ENCODE results near the gene SERINC5. TPM values are rescaled to one million over a fixed set of nuclear protein-coding genes. Genes with fewer than 3 reads are reported as not detected.

SERINC5 gene
- total RNA-seq, 1 donor from 2014 or later = 21.4 TPM

GRCh38 chr5:80149161-80149609 is 106.7 kb downstream of the SERINC5 start:
- Histone ChIP-seq H3K36me3 (ENCODE audit: control insufficient read depth in 3 of 3, insufficient read depth in 3 of 3, low read length in 3 of 3) (peaks cover 0 to 7% (median 4%) of the 10 kb centered on the region in 3 donors), H3K9me3 (ENCODE audit: control insufficient read depth in 3 of 3, low read length in 3 of 3) (no peaks in the 10 kb centered on the region), H3K4me1 (ENCODE audit: control insufficient read depth in 3 of 3, insufficient read depth in 3 of 3, low read length in 3 of 3) (peaks cover 0 to 9% (median 2%) of the 10 kb centered on the region in 3 donors)

GRCh38 chr5:80147119-80147815 is 108.6 kb downstream of the SERINC5 start:
- Histone ChIP-seq H3K27me3 (ENCODE audit: control insufficient read depth in 3 of 3, insufficient read depth in 3 of 3, low read length in 3 of 3) (no peaks in the 10 kb centered on the region), H3K4me3 (ENCODE audit: low read length in 3 of 3) (no peak overlapping the region), H3K27ac (ENCODE audit: low read depth, low read length) (no peak overlapping the region), H3K9ac (ENCODE audit: low read depth in 1 of 3, low read length in 3 of 3) (no peak overlapping the region), H3K36me3 (ENCODE audit: control insufficient read depth in 3 of 3, insufficient read depth in 3 of 3, low read length in 3 of 3) (peaks cover 0 to 7% (median 6%) of the 10 kb centered on the region in 3 donors), H3K4me1 (ENCODE audit: control insufficient read depth in 3 of 3, insufficient read depth in 3 of 3, low read length in 3 of 3) (peaks cover 0 to 12% (median 0%) of the 10 kb centered on the region in 3 donors), H3K9me3 (ENCODE audit: control insufficient read depth in 3 of 3, low read length in 3 of 3) (no peaks in the 10 kb centered on the region)

More at GRCh38 chr5:80149161-80149609, 106.7 kb downstream of the SERINC5 start:
- Histone ChIP-seq H3K9ac (ENCODE audit: low read depth in 1 of 3, low read length in 3 of 3) (no peak overlapping the region), H3K27ac (ENCODE audit: low read depth, low read length) (no peak overlapping the region), H3K4me3 (ENCODE audit: low read length in 3 of 3) (no peak overlapping the region), H3K27me3 (ENCODE audit: control insufficient read depth in 3 of 3, insufficient read depth in 3 of 3, low read length in 3 of 3) (no peaks in the 10 kb centered on the region)

GRCh38 chr5:80146046-80146445 is 109.8 kb downstream of the SERINC5 start:
- Histone ChIP-seq H3K9me3 (ENCODE audit: control insufficient read depth in 3 of 3, low read length in 3 of 3) (no peaks in the 10 kb centered on the region), H3K9ac (ENCODE audit: low read depth in 1 of 3, low read length in 3 of 3) (no peak overlapping the region), H3K4me3 (ENCODE audit: low read length in 3 of 3) (no peak overlapping the region), H3K27me3 (ENCODE audit: control insufficient read depth in 3 of 3, insufficient read depth in 3 of 3, low read length in 3 of 3) (no peaks in the 10 kb centered on the region), H3K36me3 (ENCODE audit: control insufficient read depth in 3 of 3, insufficient read depth in 3 of 3, low read length in 3 of 3) (peaks cover 0 to 7% (median 6%) of the 10 kb centered on the region in 3 donors), H3K27ac (ENCODE audit: low read depth, low read length) (no peak overlapping the region), H3K4me1 (ENCODE audit: control insufficient read depth in 3 of 3, insufficient read depth in 3 of 3, low read length in 3 of 3) (peaks cover 10 to 24% (median 12%) of the 10 kb centered on the region in 3 donors)

GRCh38 chr5:80143491-80143890 is 112.4 kb downstream of the SERINC5 start:
- H3K27me3 ChIP-seq (ENCODE audit: control insufficient read depth in 3 of 3, insufficient read depth in 3 of 3, low read length in 3 of 3) = no peaks in the 10 kb centered on the region
- no peak overlapping the region for H3K27ac ChIP-seq (ENCODE audit: low read depth, low read length)
- H3K9ac ChIP-seq (ENCODE audit: low read depth in 1 of 3, low read length in 3 of 3) = no peak overlapping the region
- H3K9me3 ChIP-seq (ENCODE audit: control insufficient read depth in 3 of 3, low read length in 3 of 3) = no peaks in the 10 kb centered on the region
- H3K36me3 ChIP-seq (ENCODE audit: control insufficient read depth in 3 of 3, insufficient read depth in 3 of 3, low read length in 3 of 3) = peaks cover 0 to 4% (median 4%) of the 10 kb centered on the region in 3 donors
- peaks cover 14 to 27% (median 18%) of the 10 kb centered on the region in 3 donors for H3K4me1 ChIP-seq (ENCODE audit: control insufficient read depth in 3 of 3, insufficient read depth in 3 of 3, low read length in 3 of 3)
- no peak overlapping the region for H3K4me3 ChIP-seq (ENCODE audit: low read length in 3 of 3)

GRCh38 chr5:80142996-80143395 is 112.9 kb downstream of the SERINC5 start:
- peaks cover 14 to 27% (median 18%) of the 10 kb centered on the region in 3 donors for H3K4me1 ChIP-seq (ENCODE audit: control insufficient read depth in 3 of 3, insufficient read depth in 3 of 3, low read length in 3 of 3)
- H3K9me3 ChIP-seq (ENCODE audit: control insufficient read depth in 3 of 3, low read length in 3 of 3) = no peaks in the 10 kb centered on the region
- no peaks in the 10 kb centered on the region for H3K27me3 ChIP-seq (ENCODE audit: control insufficient read depth in 3 of 3, insufficient read depth in 3 of 3, low read length in 3 of 3)
- no peak overlapping the region for H3K9ac ChIP-seq (ENCODE audit: low read depth in 1 of 3, low read length in 3 of 3)
- H3K27ac ChIP-seq (ENCODE audit: low read depth, low read length) = no peak overlapping the region
- H3K36me3 ChIP-seq (ENCODE audit: control insufficient read depth in 3 of 3, insufficient read depth in 3 of 3, low read length in 3 of 3) = peaks cover 0 to 4% (median 4%) of the 10 kb centered on the region in 3 donors
- H3K4me3 ChIP-seq (ENCODE audit: low read length in 3 of 3) = no peak overlapping the region

- peaks cover 0 to 4% (median 0%) of the 10 kb centered on the region in 3 donors for H3K36me3 ChIP-seq (ENCODE audit: control insufficient read depth in 3 of 3, insufficient read depth in 3 of 3, low read length in 3 of 3)
- H3K4me3 ChIP-seq (ENCODE audit: low read length in 3 of 3) = peak overlapping the region; percentile 23 to 27 (median 23)
Measured at GRCh38 chr5:80141681-80142080, 114.2 kb downstream of the SERINC5 start.

GRCh38 chr5:80141147-80141671 is 114.6 kb downstream of the SERINC5 start:
- Histone ChIP-seq H3K9me3 (ENCODE audit: control insufficient read depth in 3 of 3, low read length in 3 of 3) (no peaks in the 10 kb centered on the region), H3K4me1 (ENCODE audit: control insufficient read depth in 3 of 3, insufficient read depth in 3 of 3, low read length in 3 of 3) (peaks cover 14 to 24% (median 18%) of the 10 kb centered on the region in 3 donors), H3K4me3 (ENCODE audit: low read length in 3 of 3) (peak overlapping the region; percentile 23 to 27 (median 23)), H3K27me3 (ENCODE audit: control insufficient read depth in 3 of 3, insufficient read depth in 3 of 3, low read length in 3 of 3) (no peaks in the 10 kb centered on the region), H3K9ac (ENCODE audit: low read depth in 1 of 3, low read length in 3 of 3) (peak overlapping the region; percentile 51 to 76 (median 69)), H3K27ac (ENCODE audit: low read depth, low read length) (peak overlapping the region; percentile 90), H3K36me3 (ENCODE audit: control insufficient read depth in 3 of 3, insufficient read depth in 3 of 3, low read length in 3 of 3) (peaks cover 0 to 4% (median 0%) of the 10 kb centered on the region in 3 donors)

More at GRCh38 chr5:80141681-80142080, 114.2 kb downstream of the SERINC5 start:
- H3K27me3 ChIP-seq (ENCODE audit: control insufficient read depth in 3 of 3, insufficient read depth in 3 of 3, low read length in 3 of 3) = no peaks in the 10 kb centered on the region
- H3K4me1 ChIP-seq (ENCODE audit: control insufficient read depth in 3 of 3, insufficient read depth in 3 of 3, low read length in 3 of 3) = peaks cover 14 to 24% (median 18%) of the 10 kb centered on the region in 3 donors
- peak overlapping the region; percentile 90 for H3K27ac ChIP-seq (ENCODE audit: low read depth, low read length)
- H3K9me3 ChIP-seq (ENCODE audit: control insufficient read depth in 3 of 3, low read length in 3 of 3) = no peaks in the 10 kb centered on the region
- H3K9ac ChIP-seq (ENCODE audit: low read depth in 1 of 3, low read length in 3 of 3) = peak overlapping the region; percentile 51 to 76 (median 69)

GRCh38 chr5:80140496-80140895 is 115.4 kb downstream of the SERINC5 start:
- Histone ChIP-seq H3K9ac (ENCODE audit: low read depth in 1 of 3, low read length in 3 of 3) (no peak overlapping the region), H3K36me3 (ENCODE audit: control insufficient read depth in 3 of 3, insufficient read depth in 3 of 3, low read length in 3 of 3) (peaks cover 0 to 2% (median 0%) of the 10 kb centered on the region in 3 donors), H3K4me3 (ENCODE audit: low read length in 3 of 3) (no peak overlapping the region), H3K4me1 (ENCODE audit: control insufficient read depth in 3 of 3, insufficient read depth in 3 of 3, low read length in 3 of 3) (peaks cover 14 to 24% (median 18%) of the 10 kb centered on the region in 3 donors), H3K27me3 (ENCODE audit: control insufficient read depth in 3 of 3, insufficient read depth in 3 of 3, low read length in 3 of 3) (no peaks in the 10 kb centered on the region), H3K27ac (ENCODE audit: low read depth, low read length) (peak overlapping the region; percentile 90), H3K9me3 (ENCODE audit: control insufficient read depth in 3 of 3, low read length in 3 of 3) (no peaks in the 10 kb centered on the region)

- Histone ChIP-seq H3K27ac (ENCODE audit: low read depth, low read length) (no peak overlapping the region), H3K4me1 (ENCODE audit: control insufficient read depth in 3 of 3, insufficient read depth in 3 of 3, low read length in 3 of 3) (peaks cover 14 to 24% (median 18%) of the 10 kb centered on the region in 3 donors), H3K9me3 (ENCODE audit: control insufficient read depth in 3 of 3, low read length in 3 of 3) (no peaks in the 10 kb centered on the region), H3K9ac (ENCODE audit: low read depth in 1 of 3, low read length in 3 of 3) (no peak overlapping the region), H3K36me3 (ENCODE audit: control insufficient read depth in 3 of 3, insufficient read depth in 3 of 3, low read length in 3 of 3) (peaks cover 0 to 2% (median 0%) of the 10 kb centered on the region in 3 donors), H3K4me3 (ENCODE audit: low read length in 3 of 3) (no peak overlapping the region), H3K27me3 (ENCODE audit: control insufficient read depth in 3 of 3, insufficient read depth in 3 of 3, low read length in 3 of 3) (no peaks in the 10 kb centered on the region)
Measured at GRCh38 chr5:80139466-80139972, 116.3 kb downstream of the SERINC5 start.

- no peaks in the 10 kb centered on the region for H3K9me3 ChIP-seq (ENCODE audit: control insufficient read depth in 3 of 3, low read length in 3 of 3)
- H3K27me3 ChIP-seq (ENCODE audit: control insufficient read depth in 3 of 3, insufficient read depth in 3 of 3, low read length in 3 of 3) = no peaks in the 10 kb centered on the region
- H3K4me3 ChIP-seq (ENCODE audit: low read length in 3 of 3) = no peak overlapping the region
- H3K27ac ChIP-seq (ENCODE audit: low read depth, low read length) = no peak overlapping the region
- peaks cover 14 to 24% (median 18%) of the 10 kb centered on the region in 3 donors for H3K4me1 ChIP-seq (ENCODE audit: control insufficient read depth in 3 of 3, insufficient read depth in 3 of 3, low read length in 3 of 3)
- no peak overlapping the region for H3K9ac ChIP-seq (ENCODE audit: low read depth in 1 of 3, low read length in 3 of 3)
- peaks cover 0 to under 1% (median 0%) of the 10 kb centered on the region in 3 donors for H3K36me3 ChIP-seq (ENCODE audit: control insufficient read depth in 3 of 3, insufficient read depth in 3 of 3, low read length in 3 of 3)
Measured at GRCh38 chr5:80138486-80138885, 117.4 kb downstream of the SERINC5 start.
